ENCODE data around the gene ATXN1. TPM values are rescaled to one million over a fixed set of nuclear protein-coding genes. Genes with fewer than 3 reads are reported as not detected.

The ATXN1 gene
- total RNA-seq, 1 experiment from 2014 or later = 16.5 TPM

GRCh38 chr6:16399158-16399557, 362.1 kb downstream of the ATXN1 start:
- Mint-ChIP-seq H3K36me3 (ENCODE audit: insufficient read depth, unreplicated experiment) (no peaks in the 10 kb centered on the region), H3K4me3 (ENCODE audit: unreplicated experiment) (no peak overlapping the region), H3K27ac (ENCODE audit: low read depth, unreplicated experiment) (no peak overlapping the region), H3K27me3 (ENCODE audit: insufficient read depth, unreplicated experiment) (no peaks in the 10 kb centered on the region), H3K9me3 (ENCODE audit: unreplicated experiment) (no peaks in the 10 kb centered on the region), H3K4me1 (ENCODE audit: insufficient read depth, unreplicated experiment) (no peaks in the 10 kb centered on the region)
- ChIA-PET POLR2A (no interaction called here), CTCF (no interaction called here)
- TF ChIP-seq CTCF (IDR thresholded peaks at IDR 0.05; ENCODE audit: unreplicated experiment) = no peak
- DNase-seq (ENCODE audit: unreplicated experiment) = no peak
- BruUV-seq (replicated peaks) = no TSS peak
- intact Hi-C loops (cut with micrococcal nuclease) = no loop called here

GRCh38 chr6:16398587-16398986, 362.7 kb downstream of the ATXN1 start:
- intact Hi-C loops (cut with micrococcal nuclease) = no loop called here
- no peaks in the 10 kb centered on the region for H3K27me3 Mint-ChIP-seq (ENCODE audit: insufficient read depth, unreplicated experiment)
- no peaks in the 10 kb centered on the region for H3K9me3 Mint-ChIP-seq (ENCODE audit: unreplicated experiment)
- ChIA-PET CTCF (no interaction called here), POLR2A (no interaction called here)
- no peak for DNase-seq (ENCODE audit: unreplicated experiment)
- H3K4me3 Mint-ChIP-seq (ENCODE audit: unreplicated experiment) = no peak overlapping the region
- H3K27ac Mint-ChIP-seq (ENCODE audit: low read depth, unreplicated experiment) = no peak overlapping the region
- no peak for TF ChIP-seq CTCF (IDR thresholded peaks at IDR 0.05; ENCODE audit: unreplicated experiment)
- no peaks in the 10 kb centered on the region for H3K36me3 Mint-ChIP-seq (ENCODE audit: insufficient read depth, unreplicated experiment)
- BruUV-seq (replicated peaks) = no TSS peak
- no peaks in the 10 kb centered on the region for H3K4me1 Mint-ChIP-seq (ENCODE audit: insufficient read depth, unreplicated experiment)

- no peak for DNase-seq (ENCODE audit: unreplicated experiment)
- H3K4me1 Mint-ChIP-seq (ENCODE audit: insufficient read depth, unreplicated experiment) = no peaks in the 10 kb centered on the region
Observed at GRCh38 chr6:16397623-16398022, 363.6 kb downstream of the ATXN1 start.

GRCh38 chr6:16396497-16397319, 364.6 kb downstream of the ATXN1 start:
- BruUV-seq (replicated peaks) = no TSS peak
- Mint-ChIP-seq H3K9me3 (ENCODE audit: unreplicated experiment) (no peaks in the 10 kb centered on the region), H3K27me3 (ENCODE audit: insufficient read depth, unreplicated experiment) (no peaks in the 10 kb centered on the region), H3K36me3 (ENCODE audit: insufficient read depth, unreplicated experiment) (no peaks in the 10 kb centered on the region), H3K4me1 (ENCODE audit: insufficient read depth, unreplicated experiment) (no peaks in the 10 kb centered on the region), H3K4me3 (ENCODE audit: unreplicated experiment) (no peak overlapping the region), H3K27ac (ENCODE audit: low read depth, unreplicated experiment) (no peak overlapping the region)
- no peak for DNase-seq (ENCODE audit: unreplicated experiment)
- ChIA-PET CTCF (interaction anchor here (0.6 to 1.3 kb wide), 2 partner anchors 11 to 23 kb away, joined by 3 read pairs; no protein-coding TSS in a partner anchor), POLR2A (interaction anchor here (0.6 kb wide), 1 partner anchor 744 kb away, joined by 3 read pairs; no protein-coding TSS in a partner anchor)
- intact Hi-C loops (cut with micrococcal nuclease) = no loop called here
- no peak for TF ChIP-seq CTCF (IDR thresholded peaks at IDR 0.05; ENCODE audit: unreplicated experiment)

More at GRCh38 chr6:16397623-16398022, 363.6 kb downstream of the ATXN1 start:
- TF ChIP-seq CTCF (IDR thresholded peaks at IDR 0.05; ENCODE audit: unreplicated experiment) = no peak
- intact Hi-C loops (cut with micrococcal nuclease) = no loop called here
- no TSS peak for BruUV-seq (replicated peaks)
- CTCF ChIA-PET = interaction anchor here (0.5 kb wide), 1 partner anchor 214 kb away, joined by 3 read pairs; no protein-coding TSS in a partner anchor
- Mint-ChIP-seq H3K27ac (ENCODE audit: low read depth, unreplicated experiment) (no peak overlapping the region), H3K36me3 (ENCODE audit: insufficient read depth, unreplicated experiment) (no peaks in the 10 kb centered on the region), H3K9me3 (ENCODE audit: unreplicated experiment) (no peaks in the 10 kb centered on the region), H3K4me3 (ENCODE audit: unreplicated experiment) (no peak overlapping the region), H3K27me3 (ENCODE audit: insufficient read depth, unreplicated experiment) (no peaks in the 10 kb centered on the region)
- POLR2A ChIA-PET = no interaction called here
